HEK293 (cell line): ENCODE measurements around the gene MSL3B.

Source experiments
- SETDB1 ChIP-seq: IDR thresholded peaks from one replicate; pipeline ENCODE4 v1.6.1; 2017; ENCODE audit warnings: mild to moderate bottlenecking, low read length, moderate library complexity, mixed read lengths; ENCODE audit not compliant: insufficient read length
- YY1 ChIP-seq: fragments of 450-650 bp; formaldehyde crosslinking; IDR thresholded peaks from 2 replicates; pipeline ENCODE4 v1.5.1; 2018; ENCODE audit warnings: missing biosample characterization, missing genetic modification characterization
- ZNF274 ChIP-seq, 2 experiments: fragments of 200-500 bp in 1 of 2; fragments of 450-650 bp in 1 of 2; sonication (Bioruptor generic) in 1 of 2; formaldehyde crosslinking in 1 of 2; IDR thresholded peaks; 2 replicates each; pipeline versions ENCODE4 v1.5.1 to v1.6.1; 2014 to 2016; ENCODE audit warnings: borderline replicate concordance in 1 of 2, inconsistent platforms in 1 of 2, low read length in 1 of 2, missing biosample characterization in 1 of 2, missing genetic modification characterization in 1 of 2
- ZNF510 ChIP-seq: fragments of 450-650 bp; formaldehyde crosslinking; IDR thresholded peaks from 2 replicates; pipeline ENCODE4 v1.5.1; 2018; ENCODE audit warnings: mild to moderate bottlenecking, missing genetic modification characterization, missing biosample characterization; ENCODE audit not compliant: insufficient replicate concordance
- ZNF76 ChIP-seq: fragments of 450-650 bp; formaldehyde crosslinking; IDR thresholded peaks from 2 replicates; pipeline ENCODE4; 2016; ENCODE audit warnings: low read depth, missing biosample characterization, missing genetic modification characterization, borderline replicate concordance
- ZSCAN30 ChIP-seq: fragments of 450-650 bp; IDR thresholded peaks from 2 replicates; pipeline ENCODE4 v1.5.1; 2018; ENCODE audit warnings: missing biosample characterization, mild to moderate bottlenecking, missing genetic modification characterization, moderate library complexity
- TF ChIP-seq, protein P1 (sequence below): fragments of 450-650 bp; formaldehyde crosslinking; IDR thresholded peaks from 2 replicates; pipeline ENCODE4 v1.5.1; 2016; ENCODE audit warnings: missing biosample characterization, missing genetic modification characterization

DNA sequence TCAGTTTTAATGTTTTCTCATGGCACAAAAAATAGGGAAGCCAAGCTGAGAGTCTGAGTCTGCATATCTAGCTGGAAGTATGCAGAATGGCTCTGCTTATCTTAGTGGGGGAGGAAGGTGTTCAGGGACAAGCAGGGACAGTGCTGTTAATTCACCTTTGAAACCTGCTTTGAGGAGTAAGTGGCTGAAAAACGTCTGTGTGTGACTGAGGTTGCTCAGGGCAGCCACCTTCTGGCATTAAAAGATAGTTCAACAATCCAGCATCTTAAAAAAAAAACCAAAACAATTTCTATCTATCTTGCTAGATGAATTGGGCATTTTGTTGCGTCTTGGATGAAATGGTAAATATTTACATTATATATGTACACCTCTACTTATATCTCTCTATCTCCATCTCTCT lies 46.9 kb upstream of the MSL3B start:
- TF ChIP-seq YY1 (tag by site-specific recombination) (no peak), SETDB1 (no peak), ZNF510 (tag by site-specific recombination) (no peak), ZNF274 (IDR thresholded peaks at IDR 0.05; ENCODE audit: low read length) (no peak), ZNF274 (tag by site-specific recombination; IDR thresholded peaks at IDR 0.05; ENCODE audit: borderline replicate concordance) (no peak), ZSCAN30 (tag by site-specific recombination) (no peak), ZNF76 (no peak)
- TF ChIP-seq, protein P1, sequence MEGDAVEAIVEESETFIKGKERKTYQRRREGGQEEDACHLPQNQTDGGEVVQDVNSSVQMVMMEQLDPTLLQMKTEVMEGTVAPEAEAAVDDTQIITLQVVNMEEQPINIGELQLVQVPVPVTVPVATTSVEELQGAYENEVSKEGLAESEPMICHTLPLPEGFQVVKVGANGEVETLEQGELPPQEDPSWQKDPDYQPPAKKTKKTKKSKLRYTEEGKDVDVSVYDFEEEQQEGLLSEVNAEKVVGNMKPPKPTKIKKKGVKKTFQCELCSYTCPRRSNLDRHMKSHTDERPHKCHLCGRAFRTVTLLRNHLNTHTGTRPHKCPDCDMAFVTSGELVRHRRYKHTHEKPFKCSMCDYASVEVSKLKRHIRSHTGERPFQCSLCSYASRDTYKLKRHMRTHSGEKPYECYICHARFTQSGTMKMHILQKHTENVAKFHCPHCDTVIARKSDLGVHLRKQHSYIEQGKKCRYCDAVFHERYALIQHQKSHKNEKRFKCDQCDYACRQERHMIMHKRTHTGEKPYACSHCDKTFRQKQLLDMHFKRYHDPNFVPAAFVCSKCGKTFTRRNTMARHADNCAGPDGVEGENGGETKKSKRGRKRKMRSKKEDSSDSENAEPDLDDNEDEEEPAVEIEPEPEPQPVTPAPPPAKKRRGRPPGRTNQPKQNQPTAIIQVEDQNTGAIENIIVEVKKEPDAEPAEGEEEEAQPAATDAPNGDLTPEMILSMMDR (tag by site-specific recombination), result no peak; the same call in 1 of the 2 replicates
